Measurements from ENCODE around the gene PLEKHH2.

The PLEKHH2 gene

DNA sequence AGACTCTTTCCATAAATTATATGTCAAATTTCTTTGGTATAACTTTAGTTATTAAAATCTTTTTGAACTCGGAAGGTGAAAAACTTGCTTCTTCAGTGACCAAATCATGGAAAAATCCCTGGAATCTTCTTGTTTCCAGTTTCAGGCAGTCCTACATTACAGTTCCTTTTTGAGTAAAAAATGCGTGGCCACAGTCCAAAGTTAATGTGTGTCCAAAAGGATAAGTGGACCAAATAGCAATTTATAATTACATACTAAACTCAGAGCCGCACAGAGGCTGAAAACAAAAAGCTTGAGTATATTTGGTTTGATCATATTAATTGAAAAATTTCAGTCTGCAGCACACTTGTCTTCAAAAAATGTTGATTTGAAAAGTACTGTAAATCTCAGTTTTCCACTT lies 108.4 kb downstream of the PLEKHH2 start:
- DNase-seq (ENCODE audit: insufficient read length, low spot score) = no peak
- no peak for TF ChIP-seq POLR2A (IDR thresholded peaks at IDR 0.05; ENCODE audit: low read depth, low read length)
- no peak for FAIRE-seq

DNA sequence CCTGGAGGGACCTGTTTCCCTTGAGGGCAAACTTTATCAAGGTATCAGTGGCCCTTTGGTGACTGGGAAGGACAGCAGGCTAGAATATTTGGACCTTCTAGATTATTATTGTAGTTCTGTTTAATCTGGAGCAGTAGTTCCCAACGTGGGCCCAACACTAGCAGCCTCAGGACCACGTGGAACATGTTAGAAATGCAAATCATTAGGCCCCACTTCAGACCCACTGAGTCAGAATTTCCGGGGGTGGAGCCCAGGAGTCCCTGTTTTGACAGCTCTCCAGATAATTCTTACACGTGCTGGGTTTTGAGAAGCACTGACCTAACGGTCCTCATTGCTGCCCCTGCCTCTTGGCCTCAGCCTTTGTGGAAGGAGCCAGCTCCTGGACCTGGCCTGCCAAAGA lies 111.3 kb downstream of the PLEKHH2 start:
- DNase-seq (ENCODE audit: insufficient read length, low spot score) = no peak
- FAIRE-seq = no peak
- no peak for TF ChIP-seq POLR2A (IDR thresholded peaks at IDR 0.05; ENCODE audit: low read depth, low read length)

DNA sequence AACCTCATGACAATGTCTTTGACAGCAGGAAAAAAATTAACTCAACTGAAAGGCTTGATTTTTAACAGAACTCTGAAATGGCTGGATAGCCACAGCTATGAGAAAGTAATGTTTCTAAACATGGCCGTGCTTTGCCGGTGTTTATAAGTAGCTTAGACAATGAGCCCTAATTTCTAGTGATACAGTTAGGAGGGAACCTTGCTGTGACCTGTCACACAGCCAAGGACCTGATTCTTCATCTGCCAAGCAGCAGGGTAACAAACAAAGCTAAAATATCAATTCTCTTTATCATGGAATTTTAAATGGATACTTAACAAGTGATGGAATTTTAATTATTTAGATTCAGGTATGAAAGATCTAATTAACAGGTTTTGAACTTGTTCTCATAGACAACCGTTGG lies 112.5 kb downstream of the PLEKHH2 start:
- DNase-seq (ENCODE audit: insufficient read length, low spot score) (no peak), FAIRE-seq (no peak)
- TF ChIP-seq POLR2A (IDR thresholded peaks at IDR 0.05; ENCODE audit: low read depth, low read length) = no peak

DNA sequence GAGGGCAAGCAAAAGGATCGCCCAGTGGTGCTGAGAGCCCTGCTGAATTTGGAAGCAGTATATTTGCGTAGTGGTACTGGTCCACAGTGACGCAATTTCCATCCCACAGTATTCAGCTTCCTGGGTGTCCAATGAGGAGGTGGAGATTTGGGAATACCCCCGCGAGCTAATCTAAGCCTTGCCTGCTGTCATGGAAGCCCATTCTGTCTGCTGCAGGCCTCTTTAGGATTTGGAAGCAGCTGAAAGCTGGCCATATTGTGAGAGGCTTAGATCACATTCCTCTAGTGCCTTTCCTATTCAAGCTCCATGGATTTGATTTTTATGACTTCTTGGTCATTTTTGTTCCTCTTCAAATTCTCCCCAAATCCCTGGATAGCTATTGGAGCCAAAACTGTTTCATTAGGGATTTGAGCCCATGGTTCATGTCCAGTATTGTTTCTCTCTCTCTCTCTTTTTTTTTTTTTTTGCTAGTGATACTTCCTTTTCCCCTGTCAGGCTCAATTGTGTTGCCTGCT lies 114.5 kb downstream of the PLEKHH2 start:
- DNase-seq (ENCODE audit: insufficient read length, low spot score) (no peak), FAIRE-seq (no peak)
- TF ChIP-seq POLR2A (IDR thresholded peaks at IDR 0.05; ENCODE audit: low read depth, low read length) = no peak

DNA sequence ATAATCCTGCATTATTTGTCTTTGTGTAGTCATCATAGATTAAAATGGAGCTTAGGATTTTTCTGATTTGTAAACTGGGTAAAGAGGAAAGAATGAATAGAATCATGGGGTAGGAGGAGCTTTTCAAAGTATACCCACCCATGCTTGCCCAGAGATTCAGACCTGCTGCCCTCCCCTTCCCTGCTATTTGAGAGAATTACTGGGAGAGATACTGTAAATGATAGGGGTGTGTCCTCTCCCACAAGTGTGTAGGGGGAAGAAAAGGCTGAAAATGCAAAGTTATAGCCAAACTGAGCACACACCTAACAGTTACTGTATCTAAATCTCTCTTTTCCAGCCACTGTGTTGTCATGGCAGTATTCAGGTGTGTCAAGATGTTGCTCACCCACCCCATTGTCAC lies 115.2 kb downstream of the PLEKHH2 start:
- no peak for TF ChIP-seq POLR2A (IDR thresholded peaks at IDR 0.05; ENCODE audit: low read depth, low read length)
- DNase-seq (ENCODE audit: insufficient read length, low spot score) = no peak

DNA sequence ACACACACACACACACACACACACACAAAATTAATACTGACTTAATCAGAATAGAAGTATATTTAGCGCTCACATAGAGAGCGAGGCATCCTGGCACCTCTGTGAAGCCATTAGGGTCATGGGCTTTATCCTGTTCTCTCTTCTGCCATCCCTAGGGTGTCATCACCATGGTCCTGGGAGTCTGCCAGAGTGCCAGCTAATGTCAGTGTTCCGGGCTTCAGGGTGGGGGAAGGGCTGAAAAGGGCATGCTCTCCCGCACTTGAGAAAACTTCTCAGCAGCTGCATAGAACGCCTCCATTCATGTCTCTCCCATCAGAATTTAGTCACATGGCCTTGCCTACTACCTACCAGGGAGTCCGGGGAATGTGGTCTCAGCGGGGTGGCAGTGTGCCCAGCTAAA lies 117.1 kb downstream of the PLEKHH2 start:
- DNase-seq (ENCODE audit: insufficient read length, low spot score) = no peak
- FAIRE-seq = no peak
- no peak for TF ChIP-seq POLR2A (IDR thresholded peaks at IDR 0.05; ENCODE audit: low read depth, low read length)

More for the DNA sequence above, 115.2 kb downstream of the PLEKHH2 start:
- no peak for FAIRE-seq

DNA sequence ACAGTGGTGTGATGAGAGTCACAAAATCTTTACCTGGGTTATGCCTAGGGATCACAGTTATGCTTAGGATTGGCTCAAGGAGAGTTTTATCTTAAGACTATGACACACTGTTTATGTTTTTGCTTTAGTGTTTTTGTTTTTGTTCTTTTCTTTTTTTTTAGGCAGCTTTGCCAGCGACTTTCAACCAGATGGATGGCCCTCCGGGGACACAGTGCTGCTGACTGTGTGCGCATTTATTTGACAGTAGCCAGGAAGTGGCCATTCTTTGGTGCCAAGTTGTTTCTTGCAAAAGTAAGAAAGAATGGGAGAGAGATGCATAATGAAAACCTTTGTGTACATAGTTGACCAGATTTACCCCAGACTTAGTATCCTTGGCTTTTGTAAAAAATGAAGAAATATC lies 121.7 kb downstream of the PLEKHH2 start:
- DNase-seq (ENCODE audit: insufficient read length, low spot score) (peak; percentile 7), FAIRE-seq (no peak)
- no peak for TF ChIP-seq POLR2A (IDR thresholded peaks at IDR 0.05; ENCODE audit: low read depth, low read length)

DNA sequence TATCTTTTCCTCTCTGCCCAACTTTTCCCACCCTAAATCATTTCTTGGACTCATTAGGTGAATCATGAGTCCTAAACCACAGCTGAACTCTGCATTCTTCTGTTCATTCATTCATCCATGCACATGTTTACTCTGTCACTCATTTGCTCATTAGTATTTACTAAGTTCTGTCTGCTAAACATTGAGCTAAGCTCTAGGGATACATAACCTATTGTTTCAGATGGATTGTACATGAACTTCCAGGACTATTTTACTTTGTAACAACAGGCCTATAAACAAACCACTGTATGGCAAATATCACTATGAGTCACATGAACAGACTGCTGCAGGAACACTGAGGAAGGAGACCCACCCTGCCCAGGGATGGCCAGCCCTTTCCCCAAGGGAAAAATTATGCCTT lies 122.1 kb downstream of the PLEKHH2 start:
- no peak for TF ChIP-seq POLR2A (IDR thresholded peaks at IDR 0.05; ENCODE audit: low read depth, low read length)
- peak; percentile 93 for FAIRE-seq

DNA sequence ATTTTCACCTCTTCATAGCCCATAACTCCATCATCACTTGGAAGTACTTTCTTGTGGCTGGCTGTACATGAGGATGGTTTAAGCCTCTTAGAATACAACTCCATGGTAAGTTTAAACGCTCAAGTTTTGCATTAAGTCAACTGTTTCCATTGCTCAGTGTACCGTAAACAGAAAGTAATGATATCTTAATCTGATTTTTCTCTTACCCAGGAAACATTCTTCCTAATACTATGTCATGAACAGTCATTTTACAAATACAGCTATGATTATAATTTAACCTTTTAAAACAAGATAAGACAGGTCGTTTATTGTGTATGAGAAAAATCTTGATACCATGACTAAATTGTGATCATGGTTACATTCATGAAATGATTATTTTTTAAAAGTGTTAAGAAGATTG lies 125.2 kb downstream of the PLEKHH2 start:
- TF ChIP-seq POLR2A (IDR thresholded peaks at IDR 0.05; ENCODE audit: low read depth, low read length) = no peak
- DNase-seq (ENCODE audit: insufficient read length, low spot score) = no peak
- FAIRE-seq = no peak

More for the DNA sequence above, 122.1 kb downstream of the PLEKHH2 start:
- peak; percentile 7 for DNase-seq (ENCODE audit: insufficient read length, low spot score)

DNA sequence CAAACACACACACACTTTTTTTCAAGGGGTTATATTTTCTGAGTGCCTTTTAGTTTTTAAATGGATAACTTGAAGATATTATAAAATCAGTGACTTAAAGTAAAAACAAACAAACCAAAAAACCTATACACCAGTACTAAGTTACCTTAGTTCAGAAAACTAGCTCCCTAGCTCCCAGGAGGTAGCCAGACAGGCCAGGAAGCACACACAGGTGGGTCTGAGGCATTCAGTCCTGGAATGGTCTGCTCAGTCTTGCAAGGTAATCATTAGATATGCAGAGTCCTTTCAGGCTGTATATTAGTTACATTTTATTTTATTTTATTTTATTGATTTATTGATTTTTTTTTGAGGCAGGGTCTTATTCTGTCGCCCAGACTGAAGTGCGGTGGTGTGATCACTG lies 126.0 kb downstream of the PLEKHH2 start:
- TF ChIP-seq POLR2A (IDR thresholded peaks at IDR 0.05; ENCODE audit: low read depth, low read length) = no peak
- FAIRE-seq (no peak), DNase-seq (ENCODE audit: insufficient read length, low spot score) (no peak)

DNA sequence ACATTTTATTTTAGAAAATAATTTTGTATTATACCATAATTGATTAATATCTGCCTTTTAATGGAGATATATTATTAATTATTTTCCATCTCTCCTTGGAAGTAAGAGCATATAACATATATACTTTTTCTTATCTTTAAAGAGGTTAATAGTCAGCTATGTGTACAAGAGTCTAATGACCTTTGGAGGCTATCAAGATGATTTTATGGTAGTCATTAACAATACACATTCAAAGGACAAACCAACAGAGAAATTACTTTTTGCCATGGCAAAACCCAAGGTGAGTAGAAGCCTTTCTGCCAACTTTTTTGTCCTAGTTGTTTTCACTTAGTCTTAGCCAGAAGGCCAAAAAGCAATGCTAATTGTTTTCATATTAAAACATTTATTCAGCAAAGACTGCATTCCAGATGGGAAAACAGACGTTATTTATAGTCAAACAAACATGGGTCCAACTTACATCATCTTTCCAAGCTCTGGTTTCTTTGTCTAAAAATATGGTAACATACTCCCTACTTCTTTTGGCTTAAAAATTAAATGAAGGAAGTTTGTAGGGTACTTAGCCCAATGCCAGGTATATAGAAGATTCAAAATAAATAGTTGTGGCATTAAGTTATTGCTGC lies 127.1 kb downstream of the PLEKHH2 start:
- TF ChIP-seq POLR2A (IDR thresholded peaks at IDR 0.05; ENCODE audit: low read depth, low read length) = no peak
- FAIRE-seq = no peak
- DNase-seq (ENCODE audit: insufficient read length, low spot score) = no peak

DNA sequence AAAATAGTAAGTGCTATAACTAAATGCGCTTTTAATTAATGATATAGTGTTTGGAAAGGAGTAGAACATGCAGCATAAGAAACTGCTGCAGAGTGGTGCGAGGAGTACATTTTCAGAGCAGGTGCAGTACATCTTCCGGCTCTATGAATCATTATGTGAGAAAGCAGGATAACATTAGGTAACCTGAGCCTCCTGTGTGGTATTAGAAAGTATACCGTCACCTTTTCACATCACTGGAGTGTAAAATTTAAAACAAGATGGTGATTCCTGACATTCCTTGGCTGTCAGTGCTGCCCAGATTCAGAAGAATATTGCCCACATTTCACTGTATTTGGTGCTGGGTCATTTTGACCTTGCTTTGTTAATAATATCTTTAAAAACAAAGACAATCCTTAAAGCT lies 128.9 kb downstream of the PLEKHH2 start:
- DNase-seq (ENCODE audit: insufficient read length, low spot score) (no peak), FAIRE-seq (no peak)
- no peak for TF ChIP-seq POLR2A (IDR thresholded peaks at IDR 0.05; ENCODE audit: low read depth, low read length)

DNA sequence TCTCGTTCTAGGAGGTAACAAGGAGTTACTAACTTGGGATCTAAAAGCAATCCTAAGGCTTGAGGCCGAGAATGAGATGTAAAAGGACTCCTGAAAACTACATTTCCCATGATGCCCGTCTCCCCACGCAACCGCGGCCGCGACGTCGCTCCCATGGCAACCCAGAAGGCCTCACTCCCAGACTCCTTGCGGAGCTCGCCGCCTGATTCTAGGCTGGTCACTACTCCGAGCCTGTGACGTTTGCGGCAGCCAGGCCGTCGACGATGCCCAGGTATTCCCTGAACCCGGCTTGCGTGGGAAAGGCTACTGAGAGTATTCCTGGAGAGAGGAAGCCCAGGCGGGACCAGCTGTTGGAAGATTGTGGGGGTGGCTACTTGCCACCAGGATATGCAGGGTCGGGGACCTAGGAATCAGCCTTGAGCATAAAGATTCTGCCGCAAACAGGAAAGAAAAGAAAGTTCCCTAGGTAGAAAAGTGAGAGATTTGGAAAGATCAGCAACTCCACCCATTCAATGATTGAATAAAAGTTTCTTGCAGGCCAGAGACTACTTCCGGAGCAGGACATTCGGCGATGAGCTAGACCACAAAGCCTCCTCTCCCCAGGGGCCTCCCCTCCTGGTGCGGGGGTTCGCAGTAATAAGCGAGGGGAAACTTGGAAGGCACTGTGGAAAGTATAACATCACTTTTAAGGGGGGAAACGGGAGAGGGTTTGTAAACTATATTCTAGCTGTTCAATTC lies 137.0 kb downstream of the PLEKHH2 start, which contains the start of gene DYNC2LI1:
Gene DYNC2LI1, plus strand, starts transcription at position 164 of the 738 bp plus-strand sequence. Its CDS starts 100 bp downstream, at position 264.
- DNase-seq (ENCODE audit: insufficient read length, low spot score) (peak; percentile 92), FAIRE-seq (peak; percentile 96)
- TF ChIP-seq POLR2A (IDR thresholded peaks at IDR 0.05; ENCODE audit: low read depth, low read length) = peak; percentile 76

DNA sequence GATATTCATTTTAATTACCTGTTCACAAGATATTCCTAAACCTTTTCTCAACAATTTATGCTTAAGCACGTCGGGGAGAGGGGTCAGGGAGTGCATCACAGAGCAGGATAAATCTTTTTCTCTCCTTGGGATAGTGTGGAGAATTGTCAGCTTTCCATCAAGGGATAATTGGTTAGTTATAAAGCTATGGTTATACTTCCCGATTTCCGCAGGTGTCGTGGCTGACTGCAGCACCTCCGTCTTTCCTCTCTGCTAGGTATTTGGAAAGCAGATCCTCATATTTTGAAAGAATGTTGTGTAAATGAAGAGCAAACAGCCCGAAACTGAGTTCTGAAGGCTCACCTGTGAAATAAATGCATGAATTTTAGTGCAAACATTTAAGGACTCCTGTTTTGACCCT lies 137.6 kb downstream of the PLEKHH2 start:
- DNase-seq (ENCODE audit: insufficient read length, low spot score) (no peak), FAIRE-seq (no peak)
- no peak for TF ChIP-seq POLR2A (IDR thresholded peaks at IDR 0.05; ENCODE audit: low read depth, low read length)

DNA sequence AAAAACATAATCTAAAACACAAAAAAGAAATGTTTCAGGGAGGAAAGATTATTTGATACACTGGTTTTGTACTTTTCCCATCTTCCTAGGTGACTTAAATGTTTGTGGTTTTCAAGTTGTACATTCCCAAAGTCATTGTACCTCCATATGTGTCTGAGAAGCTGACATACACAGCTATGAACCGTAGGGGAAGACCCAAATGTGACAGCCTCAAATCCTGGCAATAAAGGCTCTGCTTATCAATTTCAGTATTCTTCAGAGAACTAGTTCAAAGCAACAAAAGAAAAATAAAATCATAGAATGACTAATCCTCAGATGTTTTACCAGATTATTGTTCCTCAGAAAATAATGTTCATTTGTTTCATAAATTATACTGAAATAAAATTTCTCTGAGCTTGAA lies 139.3 kb downstream of the PLEKHH2 start:
- FAIRE-seq (no peak), DNase-seq (ENCODE audit: insufficient read length, low spot score) (no peak)
- no peak for TF ChIP-seq POLR2A (IDR thresholded peaks at IDR 0.05; ENCODE audit: low read depth, low read length)

Measured in H54 (cell line).